ENCODE measurements around the gene SNX27. TPM values are rescaled to one million over a fixed set of nuclear protein-coding genes. Genes with fewer than 3 reads are reported as not detected.

SNX27 gene
- total RNA-seq, 1 experiment from 2014 or later: 42.2 TPM

DNA sequence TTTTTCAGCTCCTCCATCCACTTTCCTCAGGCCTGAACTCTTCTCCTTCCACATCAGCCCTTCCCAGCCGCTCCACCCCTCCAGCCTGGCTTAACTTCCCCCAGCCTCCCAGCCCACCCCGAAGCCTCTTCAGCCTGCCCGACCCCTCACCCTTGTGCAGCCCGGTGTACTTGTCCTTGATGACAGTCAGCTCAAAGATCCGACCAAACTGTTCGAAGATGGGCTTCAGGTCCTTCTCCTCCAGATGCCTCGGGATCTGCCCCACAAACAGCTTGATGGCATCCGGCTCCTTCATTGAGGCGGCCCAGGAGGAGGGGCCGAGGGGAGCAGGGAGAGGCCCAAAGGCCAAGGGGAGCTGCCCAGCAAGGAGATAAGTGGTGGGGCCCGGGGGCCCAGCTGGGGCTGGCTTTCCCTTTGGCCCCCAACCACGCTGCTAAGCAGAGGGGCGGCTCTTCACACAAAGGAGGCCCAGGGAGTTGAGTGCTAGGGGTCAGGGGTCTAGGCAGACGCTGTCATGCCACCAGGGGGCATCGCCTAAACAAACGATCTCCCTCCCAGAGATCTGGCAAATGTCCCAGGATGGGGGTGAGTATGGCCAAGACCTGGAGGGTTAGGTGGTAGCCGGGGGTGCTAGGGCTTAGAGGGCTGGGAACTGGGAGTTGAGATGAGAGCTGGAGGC is 104.0 kb downstream of the SNX27 start:
- BruUV-seq (replicated peaks): no TSS peak
- Histone ChIP-seq H3K9ac (ENCODE audit: low read length) (no peak overlapping the region), H3K4me1 (ENCODE audit: control insufficient read depth in 1 of 2, insufficient read depth in 2 of 2, low read length in 2 of 2) (no peaks in the 10 kb centered on the region), H3K27me3 (ENCODE audit: insufficient read depth, low read length) (peaks cover 28% of the 10 kb centered on the region), H4K20me1 (ENCODE audit: insufficient read depth) (no peaks in the 10 kb centered on the region), H3K4me2 (ENCODE audit: low read length) (no peak overlapping the region), H3K4me3 (replicated peaks in 1 of 2; ENCODE audit: low read depth in 1 of 2, low read length in 2 of 2) (no peak overlapping the region), H3K9me3 (ENCODE audit: control insufficient read depth in 1 of 2, insufficient read depth in 1 of 2, low read depth in 1 of 2, low read length in 2 of 2) (no peaks in the 10 kb centered on the region), H3K9me2 (ENCODE audit: insufficient read depth) (no peaks in the 10 kb centered on the region), H3K27ac (ENCODE audit: low read depth, low read length) (no peak overlapping the region), H3K79me2 (ENCODE audit: insufficient read depth, low read length) (no peaks in the 10 kb centered on the region), H3K36me3 (ENCODE audit: control insufficient read depth in 1 of 2, insufficient read depth in 2 of 2, low read length in 2 of 2) (no peaks in the 10 kb centered on the region), H2AFZ (ENCODE audit: low read depth, low read length, poor library complexity, severe bottlenecking) (no peak overlapping the region)
- CTCF ChIA-PET: no interaction called here
- no peak for DNase-seq (ENCODE audit: low read depth, low spot score)
- POLR2A ChIA-PET: no interaction called here
- RAD21 ChIA-PET (ENCODE audit: low non-redundant PET in 1 of 2, low total read pairs in 2 of 2, uncharacterized antibody in 2 of 2, unreplicated experiment in 2 of 2): no interaction called here
- intact Hi-C loops (cut with micrococcal nuclease): no loop called here
- TF ChIP-seq, protein P1, sequence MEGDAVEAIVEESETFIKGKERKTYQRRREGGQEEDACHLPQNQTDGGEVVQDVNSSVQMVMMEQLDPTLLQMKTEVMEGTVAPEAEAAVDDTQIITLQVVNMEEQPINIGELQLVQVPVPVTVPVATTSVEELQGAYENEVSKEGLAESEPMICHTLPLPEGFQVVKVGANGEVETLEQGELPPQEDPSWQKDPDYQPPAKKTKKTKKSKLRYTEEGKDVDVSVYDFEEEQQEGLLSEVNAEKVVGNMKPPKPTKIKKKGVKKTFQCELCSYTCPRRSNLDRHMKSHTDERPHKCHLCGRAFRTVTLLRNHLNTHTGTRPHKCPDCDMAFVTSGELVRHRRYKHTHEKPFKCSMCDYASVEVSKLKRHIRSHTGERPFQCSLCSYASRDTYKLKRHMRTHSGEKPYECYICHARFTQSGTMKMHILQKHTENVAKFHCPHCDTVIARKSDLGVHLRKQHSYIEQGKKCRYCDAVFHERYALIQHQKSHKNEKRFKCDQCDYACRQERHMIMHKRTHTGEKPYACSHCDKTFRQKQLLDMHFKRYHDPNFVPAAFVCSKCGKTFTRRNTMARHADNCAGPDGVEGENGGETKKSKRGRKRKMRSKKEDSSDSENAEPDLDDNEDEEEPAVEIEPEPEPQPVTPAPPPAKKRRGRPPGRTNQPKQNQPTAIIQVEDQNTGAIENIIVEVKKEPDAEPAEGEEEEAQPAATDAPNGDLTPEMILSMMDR (IDR thresholded peaks at IDR 0.05 in 2 of 3, conservative IDR thresholded peaks at IDR 0.05 in 1 of 3; ENCODE audit: borderline replicate concordance in 1 of 3, insufficient read depth in 1 of 3, low read depth in 2 of 3, low read length in 2 of 3): 0 out of 6 replicates have a peak, but pooled peaks of 1 of the 3 experiments have one; percentile 23
- TF ChIP-seq, protein P2, sequence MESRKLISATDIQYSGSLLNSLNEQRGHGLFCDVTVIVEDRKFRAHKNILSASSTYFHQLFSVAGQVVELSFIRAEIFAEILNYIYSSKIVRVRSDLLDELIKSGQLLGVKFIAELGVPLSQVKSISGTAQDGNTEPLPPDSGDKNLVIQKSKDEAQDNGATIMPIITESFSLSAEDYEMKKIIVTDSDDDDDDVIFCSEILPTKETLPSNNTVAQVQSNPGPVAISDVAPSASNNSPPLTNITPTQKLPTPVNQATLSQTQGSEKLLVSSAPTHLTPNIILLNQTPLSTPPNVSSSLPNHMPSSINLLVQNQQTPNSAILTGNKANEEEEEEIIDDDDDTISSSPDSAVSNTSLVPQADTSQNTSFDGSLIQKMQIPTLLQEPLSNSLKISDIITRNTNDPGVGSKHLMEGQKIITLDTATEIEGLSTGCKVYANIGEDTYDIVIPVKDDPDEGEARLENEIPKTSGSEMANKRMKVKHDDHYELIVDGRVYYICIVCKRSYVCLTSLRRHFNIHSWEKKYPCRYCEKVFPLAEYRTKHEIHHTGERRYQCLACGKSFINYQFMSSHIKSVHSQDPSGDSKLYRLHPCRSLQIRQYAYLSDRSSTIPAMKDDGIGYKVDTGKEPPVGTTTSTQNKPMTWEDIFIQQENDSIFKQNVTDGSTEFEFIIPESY (IDR thresholded peaks at IDR 0.05; ENCODE audit: extremely low read depth, insufficient replicate concordance, low read length): no peak
- 0 out of 2 replicates have a peak, but pooled peaks have one; percentile 25 for ATAC-seq

DNA sequence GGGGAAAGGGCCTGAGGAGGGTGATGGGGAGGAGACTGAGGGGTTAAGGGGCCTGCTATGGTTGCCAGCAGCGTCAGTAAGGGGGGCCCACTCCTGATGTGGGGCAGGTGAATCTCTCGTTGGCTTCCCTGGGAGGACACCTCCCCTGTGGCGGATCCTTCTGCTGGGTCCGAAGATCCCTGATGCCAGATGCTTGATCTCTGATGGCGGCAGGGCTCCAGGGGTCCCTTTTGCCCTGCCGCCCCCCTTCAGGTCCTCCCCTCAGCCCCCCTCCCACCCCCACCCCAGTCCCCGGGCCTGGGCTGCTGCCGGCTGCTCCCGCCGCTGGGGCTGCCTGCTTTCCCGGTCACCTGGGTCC is 104.5 kb downstream of the SNX27 start:
- CTCF ChIA-PET: interaction anchor here (1.5 kb wide), 1 partner anchor 19 kb away, joined by 3 read pairs; no protein-coding TSS in a partner anchor
- DNase-seq (ENCODE audit: low read depth, low spot score): no peak
- Histone ChIP-seq H3K9me3 (ENCODE audit: control insufficient read depth in 1 of 2, insufficient read depth in 1 of 2, low read depth in 1 of 2, low read length in 2 of 2) (no peaks in the 10 kb centered on the region), H3K27ac (ENCODE audit: low read depth, low read length) (no peak overlapping the region), H3K9ac (ENCODE audit: low read length) (no peak overlapping the region), H3K4me2 (ENCODE audit: low read length) (no peak overlapping the region), H3K79me2 (ENCODE audit: insufficient read depth, low read length) (no peaks in the 10 kb centered on the region), H4K20me1 (ENCODE audit: insufficient read depth) (no peaks in the 10 kb centered on the region), H3K27me3 (ENCODE audit: insufficient read depth, low read length) (peaks cover 28% of the 10 kb centered on the region), H2AFZ (ENCODE audit: low read depth, low read length, poor library complexity, severe bottlenecking) (no peak overlapping the region), H3K4me1 (ENCODE audit: control insufficient read depth in 1 of 2, insufficient read depth in 2 of 2, low read length in 2 of 2) (no peaks in the 10 kb centered on the region), H3K4me3 (replicated peaks in 1 of 2; ENCODE audit: low read depth in 1 of 2, low read length in 2 of 2) (no peak overlapping the region), H3K36me3 (ENCODE audit: control insufficient read depth in 1 of 2, insufficient read depth in 2 of 2, low read length in 2 of 2) (no peaks in the 10 kb centered on the region), H3K9me2 (ENCODE audit: insufficient read depth) (no peaks in the 10 kb centered on the region)
- intact Hi-C loops (cut with micrococcal nuclease): no loop called here
- POLR2A ChIA-PET: no interaction called here
- ATAC-seq: no peak
- no TSS peak for BruUV-seq (replicated peaks)
- RAD21 ChIA-PET (ENCODE audit: low non-redundant PET in 1 of 2, low total read pairs in 2 of 2, uncharacterized antibody in 2 of 2, unreplicated experiment in 2 of 2): no interaction called here
- TF ChIP-seq EZH2 (IDR thresholded peaks at IDR 0.05) (no peak), CEBPB (IDR thresholded peaks at IDR 0.05; ENCODE audit: low read depth) (no peak), RAD21 (IDR thresholded peaks at IDR 0.05; ENCODE audit: low read depth) (no peak), ZNF274 (IDR thresholded peaks at IDR 0.05; ENCODE audit: low read depth, low read length) (no peak), EGR1 (IDR thresholded peaks at IDR 0.05; ENCODE audit: low read depth) (no peak), SIN3A (IDR thresholded peaks at IDR 0.05; ENCODE audit: low read depth) (no peak), YY1 (IDR thresholded peaks at IDR 0.05; ENCODE audit: extremely low read depth, insufficient replicate concordance, low read depth, low read length) (no peak), CBX3 (IDR thresholded peaks at IDR 0.05; ENCODE audit: low read depth) (no peak), TCF7L2 (IDR thresholded peaks at IDR 0.05; ENCODE audit: borderline replicate concordance, extremely low read depth, insufficient read depth, insufficient read length) (no peak), ELF1 (IDR thresholded peaks at IDR 0.05; ENCODE audit: borderline replicate concordance, low read depth) (no peak), SRF (IDR thresholded peaks at IDR 0.05; ENCODE audit: low read depth) (no peak), ZFX (IDR thresholded peaks at IDR 0.05) (no peak), POLR2AphosphoS5 (IDR thresholded peaks at IDR 0.05; ENCODE audit: low read depth, low read length) (no peak)
- TF ChIP-seq, protein P3, sequence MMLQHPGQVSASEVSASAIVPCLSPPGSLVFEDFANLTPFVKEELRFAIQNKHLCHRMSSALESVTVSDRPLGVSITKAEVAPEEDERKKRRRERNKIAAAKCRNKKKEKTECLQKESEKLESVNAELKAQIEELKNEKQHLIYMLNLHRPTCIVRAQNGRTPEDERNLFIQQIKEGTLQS (IDR thresholded peaks at IDR 0.05): no peak
- TF ChIP-seq, protein P4, sequence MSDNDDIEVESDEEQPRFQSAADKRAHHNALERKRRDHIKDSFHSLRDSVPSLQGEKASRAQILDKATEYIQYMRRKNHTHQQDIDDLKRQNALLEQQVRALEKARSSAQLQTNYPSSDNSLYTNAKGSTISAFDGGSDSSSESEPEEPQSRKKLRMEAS (IDR thresholded peaks at IDR 0.05): no peak

Measured in HCT116 (cell line).